ENCODE results near the gene ASTN1.

DNA sequence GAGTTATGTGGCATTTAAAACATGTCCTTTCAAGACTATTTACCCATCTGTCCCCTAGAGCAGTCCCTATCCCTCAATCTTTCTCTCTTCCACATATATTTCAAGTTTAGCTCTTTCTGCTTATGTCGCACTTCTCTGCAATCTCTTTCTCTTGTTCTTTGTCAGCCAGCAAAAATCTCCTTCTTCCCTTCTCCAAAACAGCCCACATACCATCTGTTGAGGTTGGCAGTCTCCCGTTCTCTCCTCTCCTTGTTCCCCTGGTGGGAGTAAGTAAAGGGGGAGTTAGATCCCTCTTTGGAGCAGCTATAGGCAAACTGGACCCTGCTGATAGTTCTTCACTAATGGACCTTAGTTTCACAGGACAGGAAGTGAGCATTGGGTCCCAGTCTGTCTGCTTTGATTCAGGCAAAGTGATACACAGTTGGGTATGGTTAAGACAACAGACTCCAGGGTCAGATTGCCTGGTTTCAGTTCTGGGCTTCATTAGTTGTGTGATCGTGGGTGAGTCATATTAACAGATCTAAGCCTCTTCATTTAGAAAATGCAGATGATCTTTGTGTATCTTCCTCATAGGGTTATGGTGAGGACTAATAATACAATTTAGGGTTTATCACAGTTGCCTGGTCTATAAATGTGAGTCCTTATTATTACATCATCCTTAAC, 25.9 kb upstream of the ASTN1 start:
- no peak for TF ChIP-seq POLR2AphosphoS5 (IDR thresholded peaks at IDR 0.05; ENCODE audit: low read depth, low read length)
- no peak for TF ChIP-seq TAF1 (IDR thresholded peaks at IDR 0.05; ENCODE audit: low read depth, low read length)
- TF ChIP-seq POLR2A (IDR thresholded peaks at IDR 0.05; ENCODE audit: low read depth, low read length), result no peak
- TF ChIP-seq SPI1 (IDR thresholded peaks at IDR 0.05; ENCODE audit: low read depth, low read length), result no peak
- no peak for TF ChIP-seq POU2F2 (IDR thresholded peaks at IDR 0.05; ENCODE audit: low read depth, low read length)
- TF ChIP-seq PAX5 (IDR thresholded peaks at IDR 0.05; ENCODE audit: insufficient read depth, low read length, severe bottlenecking), result no peak

Measured in GM12891 (cell line).